GM19397 (cell line): ENCODE data around the gene DNM3.

Experiments used
- ATAC-seq: cut with Tn5 transposase; IDR thresholded peaks from one replicate; pipeline ENCODE4 v1.9.1; 2021; ENCODE audit warnings: mild to moderate bottlenecking, moderate library complexity; ENCODE audit not compliant: unreplicated experiment

The DNM3 gene

DNA sequence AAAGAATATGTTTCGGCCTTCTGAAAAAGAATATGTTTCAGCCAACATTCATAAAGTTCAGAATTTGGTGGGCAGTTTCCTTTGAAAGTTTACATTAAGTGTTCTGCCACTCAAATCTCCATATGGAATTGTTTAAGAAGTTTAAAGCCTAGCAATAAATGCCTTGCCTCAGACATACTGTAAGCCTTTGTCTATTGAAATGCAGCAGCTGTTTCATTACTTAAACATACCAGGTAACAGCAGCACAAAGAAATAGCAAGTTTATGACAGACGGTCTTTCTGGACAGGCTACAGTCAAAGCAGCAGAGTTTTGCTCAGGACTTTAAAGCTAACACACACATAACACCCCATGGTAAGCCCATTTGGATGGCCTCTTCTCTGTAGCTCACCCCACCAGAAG lies 540.6 kb downstream of the DNM3 start:
- ATAC-seq, result no peak

DNA sequence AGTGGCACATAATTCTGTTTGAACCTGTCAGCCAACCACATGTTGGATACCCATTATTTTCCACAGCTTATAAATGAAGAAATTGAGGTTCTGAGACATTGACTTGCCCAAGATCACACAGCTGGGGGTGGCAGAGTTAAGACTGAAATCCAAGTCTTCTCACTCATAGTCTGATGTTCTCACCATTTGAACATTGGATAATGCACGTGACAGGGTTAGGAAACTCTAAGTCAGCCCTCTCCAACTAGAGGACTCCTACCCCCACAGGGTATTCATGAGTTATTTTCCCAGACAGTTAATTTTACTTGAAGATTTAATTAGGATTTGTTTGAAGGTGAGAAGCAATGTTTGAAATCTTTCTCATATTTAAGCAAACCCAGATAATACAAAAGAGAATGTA lies 541.1 kb downstream of the DNM3 start:
- ATAC-seq, result no peak

DNA sequence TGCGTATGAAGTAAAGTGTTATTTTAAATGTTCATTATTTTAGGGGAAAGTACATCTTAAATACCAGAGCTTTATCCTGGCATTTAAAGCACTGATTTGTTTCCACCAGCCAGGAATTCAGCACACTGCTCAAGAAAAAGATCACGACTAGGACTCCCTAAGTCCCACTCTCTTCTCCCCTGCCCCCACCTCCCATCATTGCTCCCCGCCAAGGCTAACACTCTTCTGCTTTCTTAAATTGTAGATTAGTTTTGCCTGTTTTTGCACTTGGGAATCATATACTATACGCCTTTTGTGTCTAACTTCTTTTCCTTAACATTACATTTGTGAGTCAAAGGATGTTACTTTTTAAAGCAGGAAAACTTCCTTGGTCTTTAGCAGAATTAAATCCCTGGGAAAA lies 541.7 kb downstream of the DNM3 start:
- no peak for ATAC-seq

DNA sequence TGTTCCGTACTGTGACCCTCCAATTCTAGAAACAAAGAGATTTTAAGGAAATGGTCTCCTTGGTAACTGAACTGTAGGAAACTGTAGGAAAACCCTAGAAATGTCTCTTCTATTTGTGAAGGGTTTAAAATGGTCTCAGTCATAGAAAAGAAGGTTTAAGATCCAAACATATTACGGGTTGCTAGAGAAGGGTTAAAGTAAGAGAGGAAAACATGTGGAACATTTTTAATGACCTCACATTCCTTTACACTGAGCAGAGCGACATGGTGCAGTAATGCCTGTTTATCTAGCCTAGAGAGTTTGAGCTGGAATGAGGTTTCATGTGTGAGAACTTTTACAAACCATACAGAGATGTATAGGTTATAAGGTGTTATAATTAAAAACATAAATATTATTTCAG lies 542.2 kb downstream of the DNM3 start:
- ATAC-seq, result no peak

DNA sequence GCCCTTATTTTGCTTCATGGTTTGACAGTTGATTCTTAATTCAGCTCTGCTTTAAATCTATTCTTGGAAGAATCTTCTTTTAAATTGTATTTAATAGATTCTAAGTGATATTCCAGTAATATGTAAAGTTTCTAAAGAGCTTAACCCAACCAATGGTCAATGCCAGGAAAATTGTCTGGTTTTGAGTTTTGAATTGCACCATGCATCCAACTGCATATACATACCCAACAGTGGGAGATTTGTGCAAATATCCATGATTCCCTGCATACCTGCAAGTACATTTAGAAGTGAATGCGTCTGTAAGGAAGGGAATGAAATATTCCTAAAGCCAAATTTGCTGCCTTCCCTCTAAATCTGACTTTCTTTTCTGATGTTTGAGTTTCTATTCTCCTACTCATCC lies 543.4 kb downstream of the DNM3 start:
- ATAC-seq, result no peak

DNA sequence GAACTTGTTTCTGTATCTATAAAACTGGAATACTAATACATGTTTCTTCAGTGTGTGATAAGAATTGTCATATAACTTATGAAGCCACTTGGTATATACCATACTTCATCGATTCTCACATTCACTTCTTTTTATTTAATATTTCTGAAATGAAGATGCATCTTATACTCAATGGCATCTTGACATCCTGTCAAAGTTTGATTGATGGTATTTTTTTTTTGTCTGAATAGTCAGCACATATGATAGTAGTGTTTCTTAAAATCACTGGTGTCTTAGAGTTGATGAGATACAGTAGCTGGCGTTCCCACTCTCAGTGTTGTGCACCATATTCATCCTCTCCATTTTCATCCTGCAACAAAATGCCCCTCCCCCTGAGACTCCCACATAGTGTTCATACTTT lies 544.7 kb downstream of the DNM3 start:
- ATAC-seq, result no peak

DNA sequence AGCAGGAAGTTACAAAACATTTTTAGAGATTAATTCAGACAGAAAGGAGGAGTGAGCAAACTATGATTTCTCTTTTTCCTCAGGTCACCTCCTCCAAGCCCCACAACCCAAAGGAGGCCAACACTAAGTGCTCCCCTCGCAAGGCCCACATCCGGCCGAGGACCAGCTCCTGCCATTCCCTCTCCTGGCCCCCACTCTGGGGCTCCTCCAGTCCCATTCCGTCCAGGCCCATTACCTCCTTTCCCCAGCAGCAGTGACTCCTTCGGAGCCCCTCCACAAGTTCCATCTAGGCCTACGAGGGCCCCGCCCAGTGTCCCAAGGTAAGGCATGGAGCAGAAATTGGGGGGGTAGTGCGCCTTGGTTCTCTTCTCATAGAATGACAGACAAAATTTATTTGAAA lies 547.2 kb downstream of the DNM3 start:
- no peak for ATAC-seq

DNA sequence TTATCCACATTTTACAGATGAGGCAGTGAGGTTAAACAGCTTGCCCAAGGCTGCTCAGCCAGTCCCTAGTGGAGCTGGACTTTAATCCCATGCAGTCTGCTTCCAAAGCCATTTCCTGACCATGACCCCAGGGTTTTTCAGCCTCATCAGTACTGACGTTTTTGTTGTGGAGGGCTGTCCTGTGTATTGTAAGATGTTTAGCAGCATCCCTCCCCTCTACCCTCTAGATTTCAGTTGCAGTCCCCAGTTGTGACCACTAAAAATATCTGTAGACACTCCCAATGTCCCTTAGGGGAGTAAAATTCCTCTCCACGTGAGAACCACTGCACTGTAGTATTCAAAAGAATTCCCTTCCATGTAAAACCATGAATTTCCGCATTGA lies 549.0 kb downstream of the DNM3 start:
- peak; percentile 20 for ATAC-seq

DNA sequence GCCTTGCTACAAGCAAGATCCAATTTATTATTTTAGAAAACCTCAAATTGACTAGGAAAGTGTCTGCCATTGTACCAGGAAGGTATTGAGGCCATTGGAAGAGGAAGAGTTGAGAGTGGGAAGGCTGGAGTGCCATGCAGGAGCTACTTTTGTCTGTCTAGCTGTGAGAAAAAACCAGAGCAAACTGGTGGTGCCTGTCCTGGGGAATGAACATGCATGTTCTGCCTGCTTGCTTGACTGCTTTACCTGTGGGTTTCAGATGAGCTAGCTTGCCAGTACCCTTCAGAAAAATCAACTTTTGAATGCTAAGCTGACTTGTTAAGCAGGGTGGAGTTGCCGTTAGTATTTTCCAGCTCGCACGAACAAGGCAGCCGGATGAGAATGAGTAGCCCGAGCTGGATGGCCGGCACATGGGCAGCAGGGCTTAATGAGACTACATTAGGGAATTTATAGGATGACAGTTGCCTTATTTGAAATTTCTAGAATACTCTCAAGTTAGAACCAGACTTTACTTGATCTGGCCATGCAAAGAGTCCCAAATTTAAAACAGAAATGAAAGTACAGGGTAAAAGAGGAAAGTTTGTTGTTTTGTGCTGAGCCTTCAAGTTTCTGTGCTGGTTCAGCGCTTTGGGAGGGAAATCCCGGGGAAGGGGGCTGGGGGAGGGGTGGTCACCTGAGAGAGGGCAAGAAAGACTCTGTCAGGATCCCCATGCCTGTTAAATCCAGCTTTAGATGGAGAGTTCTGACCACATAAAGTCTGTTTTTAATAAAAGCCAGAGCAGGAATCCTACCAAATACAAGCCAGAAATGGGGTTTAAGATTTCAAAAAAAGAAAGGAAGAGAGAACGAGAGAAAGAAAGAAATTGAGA lies 549.6 kb downstream of the DNM3 start:
- peak; percentile 68 for ATAC-seq

DNA sequence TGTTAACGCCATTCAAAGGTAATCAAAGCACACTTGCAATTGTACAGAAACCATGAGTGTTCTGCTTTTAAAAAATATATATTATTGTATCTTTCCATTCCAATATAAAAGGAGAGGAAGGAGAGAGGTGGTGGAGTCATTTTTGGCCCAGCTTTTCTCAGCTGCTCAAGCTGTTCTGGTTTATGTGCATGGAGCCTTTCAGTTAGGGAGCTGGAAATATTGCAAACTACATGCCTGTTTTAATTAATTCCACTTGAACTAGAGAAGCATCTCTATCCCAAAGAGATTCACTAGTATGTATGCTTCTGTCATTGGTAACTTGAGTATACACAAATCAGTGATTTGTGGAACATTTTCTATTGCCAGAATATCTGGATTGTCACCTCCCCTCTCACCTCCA lies 550.7 kb downstream of the DNM3 start:
- no peak for ATAC-seq

DNA sequence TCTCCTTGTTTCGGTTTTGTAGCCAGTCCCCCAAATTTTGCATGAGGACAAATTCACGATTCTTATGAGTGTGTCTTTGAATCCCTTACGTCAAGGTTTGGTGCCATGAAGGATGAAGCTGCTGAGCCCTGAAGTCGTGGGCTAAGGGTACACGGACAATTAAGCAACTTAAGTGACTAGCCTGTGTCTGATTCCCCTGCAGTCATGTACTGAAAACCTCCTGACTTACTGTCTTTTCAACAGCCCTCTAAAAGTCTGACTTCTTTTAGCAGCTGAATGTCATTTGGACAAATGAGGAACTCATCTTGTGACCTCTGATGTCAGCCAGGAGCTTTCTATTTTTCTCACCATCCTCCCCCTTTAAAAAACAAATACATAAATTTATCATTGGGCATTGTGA lies 552.1 kb downstream of the DNM3 start:
- ATAC-seq, result no peak

DNA sequence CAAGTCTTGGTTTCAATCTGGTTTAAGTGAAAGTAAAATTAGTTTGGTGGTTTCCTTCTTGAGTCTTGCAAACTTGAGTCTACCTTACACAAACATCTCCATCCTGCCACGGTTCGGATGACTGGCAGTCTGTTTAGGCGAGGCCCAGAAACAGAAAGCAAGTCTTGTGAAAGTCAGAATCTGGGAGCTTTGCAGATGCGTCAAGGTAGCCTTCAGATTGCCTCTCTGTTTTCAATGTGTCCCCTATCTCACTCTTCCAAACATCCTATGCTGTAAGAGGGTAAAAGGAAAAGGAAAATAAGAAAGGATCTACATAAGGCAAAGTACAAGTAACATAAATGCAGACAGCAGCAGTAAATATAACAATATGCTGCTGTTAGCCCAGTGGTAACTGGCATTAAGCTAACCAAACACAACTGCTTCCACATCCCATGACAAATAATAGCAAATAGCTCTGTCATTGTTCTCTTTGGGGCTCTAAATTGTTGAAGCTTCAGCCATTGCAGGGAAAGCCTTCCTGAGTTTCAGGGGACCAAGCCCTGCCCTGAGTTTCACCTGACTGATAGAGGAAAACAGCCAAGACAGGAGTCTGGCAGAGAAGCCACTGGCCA lies 552.9 kb downstream of the DNM3 start:
- peak; percentile 66 for ATAC-seq

DNA sequence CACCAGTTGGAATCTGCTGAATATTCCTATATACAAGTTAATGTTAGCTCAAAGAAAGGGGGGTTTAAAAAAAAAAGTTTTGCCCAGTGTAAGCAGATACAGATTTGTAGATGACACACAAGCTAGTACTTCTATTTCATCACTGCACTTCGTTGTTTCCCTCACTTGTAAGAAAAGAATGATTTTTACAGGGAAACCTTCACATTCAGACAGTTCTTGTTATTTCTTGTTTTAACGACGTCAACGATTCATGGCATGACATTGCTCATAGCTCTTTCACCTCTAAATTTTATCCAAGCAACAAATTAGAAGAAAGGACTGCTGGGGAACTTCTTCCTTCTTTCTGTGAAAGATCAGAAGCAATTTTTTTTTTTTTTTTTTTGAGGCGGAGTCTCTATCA lies 553.5 kb downstream of the DNM3 start:
- ATAC-seq, result no peak

DNA sequence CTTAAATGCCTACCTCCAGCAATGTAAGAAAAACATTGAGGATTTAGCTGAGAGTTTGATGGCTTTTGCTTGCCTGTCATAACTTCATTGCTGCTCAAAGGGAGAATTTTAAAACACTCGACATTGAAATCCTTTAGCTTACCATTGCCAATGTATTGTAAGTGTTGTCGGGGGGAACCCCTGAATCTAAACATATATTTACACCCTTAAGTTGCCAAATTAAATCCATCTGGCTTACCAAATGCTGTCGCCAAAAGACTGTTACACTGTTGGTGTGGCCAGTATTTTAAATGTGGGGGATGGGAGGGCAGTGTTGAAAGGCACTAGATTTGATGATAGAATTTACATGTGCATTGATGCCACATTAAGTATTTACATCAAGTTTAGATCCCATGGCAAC lies 554.3 kb downstream of the DNM3 start:
- ATAC-seq, result no peak

DNA sequence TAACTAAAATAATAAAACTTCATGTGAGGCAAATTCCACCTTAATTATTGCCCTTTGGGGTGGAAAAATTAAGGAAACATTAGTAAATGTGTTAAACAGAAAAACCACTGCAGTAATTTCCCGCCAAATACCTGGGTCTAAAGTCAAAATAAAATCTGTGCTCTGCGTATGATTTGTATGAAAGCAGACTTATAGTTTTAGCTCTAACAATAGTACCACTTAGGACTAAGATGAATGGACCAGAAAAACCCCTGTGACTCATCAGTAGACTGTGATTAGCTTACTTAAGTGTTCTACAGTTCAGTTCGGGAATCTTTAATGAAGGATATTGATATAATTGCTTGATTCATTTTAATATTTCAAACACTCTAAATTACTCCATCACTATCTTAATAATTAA lies 555.9 kb downstream of the DNM3 start:
- no peak for ATAC-seq

DNA sequence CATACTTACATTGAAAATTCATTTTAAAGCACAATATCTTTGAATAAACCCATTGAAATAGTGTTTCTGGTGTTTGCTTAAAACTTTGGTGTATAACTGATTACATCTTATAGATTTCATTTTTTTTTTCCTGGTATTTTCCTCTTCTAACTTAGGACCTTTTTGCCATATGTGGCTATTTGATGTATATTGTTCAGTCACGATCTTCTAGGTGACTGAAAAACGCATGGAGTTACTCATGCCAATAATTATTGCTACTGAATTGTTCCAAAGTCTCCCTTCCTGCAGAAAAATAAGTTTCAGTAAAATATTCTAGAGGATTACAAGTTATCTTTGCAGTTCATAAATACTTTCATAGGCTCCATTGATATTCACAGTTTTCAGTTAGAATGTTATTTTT lies 556.3 kb downstream of the DNM3 start:
- no peak for ATAC-seq

DNA sequence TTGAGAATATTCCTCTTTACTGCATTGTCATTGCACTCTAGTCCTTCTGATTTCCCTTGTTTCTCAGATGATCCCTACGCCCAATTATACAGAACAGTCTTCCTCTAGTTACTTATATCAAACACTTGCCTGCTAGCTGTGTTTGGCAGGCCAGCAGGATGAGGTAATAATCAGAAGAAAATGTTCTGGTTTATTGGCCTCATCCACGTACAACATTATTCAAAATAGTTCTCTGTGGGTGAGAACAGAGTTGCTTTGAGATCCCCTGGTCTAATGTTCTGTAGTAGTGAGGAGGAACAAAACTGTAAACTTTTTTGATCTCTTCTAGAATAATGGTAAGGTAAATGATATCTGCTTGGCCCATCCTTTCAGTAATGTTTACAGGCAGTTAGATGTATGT lies 556.9 kb downstream of the DNM3 start:
- no peak for ATAC-seq

DNA sequence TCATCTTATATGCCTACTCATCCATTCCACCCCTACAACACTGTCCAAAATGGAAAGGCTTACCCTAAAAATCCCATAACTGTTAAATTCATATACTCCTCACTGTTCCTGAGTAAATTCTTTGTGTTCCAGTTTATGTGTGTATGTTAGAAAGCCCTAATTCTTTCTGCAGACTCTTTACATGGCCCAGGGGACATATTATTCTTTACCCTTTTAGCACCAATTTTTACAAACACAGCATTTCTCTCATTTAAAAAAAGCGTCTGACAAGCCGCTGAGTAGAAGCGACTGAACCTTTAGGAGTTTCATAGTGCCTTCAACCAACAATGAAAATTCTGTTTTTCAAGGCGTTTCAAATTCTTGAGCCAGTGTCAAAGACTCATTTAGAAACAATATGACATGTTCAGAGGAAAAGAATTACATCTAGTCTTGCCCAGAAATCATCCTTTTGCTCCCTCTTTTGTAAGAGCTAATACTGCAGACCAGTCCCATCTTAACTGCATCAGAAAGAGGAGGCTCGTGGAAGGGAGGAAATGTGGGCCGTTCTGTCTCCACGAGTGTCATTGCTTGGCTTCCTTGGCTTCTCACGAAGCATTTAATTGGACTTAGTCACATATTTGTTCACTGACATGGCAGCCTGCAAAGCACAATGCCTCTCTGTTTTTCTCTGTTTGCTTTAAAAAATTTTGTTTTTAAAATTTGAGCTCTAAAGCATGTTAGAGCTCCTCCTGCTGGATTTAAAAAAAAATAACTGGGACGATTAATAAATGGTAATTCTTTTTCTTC lies 557.9 kb downstream of the DNM3 start:
- ATAC-seq, result no peak

DNA sequence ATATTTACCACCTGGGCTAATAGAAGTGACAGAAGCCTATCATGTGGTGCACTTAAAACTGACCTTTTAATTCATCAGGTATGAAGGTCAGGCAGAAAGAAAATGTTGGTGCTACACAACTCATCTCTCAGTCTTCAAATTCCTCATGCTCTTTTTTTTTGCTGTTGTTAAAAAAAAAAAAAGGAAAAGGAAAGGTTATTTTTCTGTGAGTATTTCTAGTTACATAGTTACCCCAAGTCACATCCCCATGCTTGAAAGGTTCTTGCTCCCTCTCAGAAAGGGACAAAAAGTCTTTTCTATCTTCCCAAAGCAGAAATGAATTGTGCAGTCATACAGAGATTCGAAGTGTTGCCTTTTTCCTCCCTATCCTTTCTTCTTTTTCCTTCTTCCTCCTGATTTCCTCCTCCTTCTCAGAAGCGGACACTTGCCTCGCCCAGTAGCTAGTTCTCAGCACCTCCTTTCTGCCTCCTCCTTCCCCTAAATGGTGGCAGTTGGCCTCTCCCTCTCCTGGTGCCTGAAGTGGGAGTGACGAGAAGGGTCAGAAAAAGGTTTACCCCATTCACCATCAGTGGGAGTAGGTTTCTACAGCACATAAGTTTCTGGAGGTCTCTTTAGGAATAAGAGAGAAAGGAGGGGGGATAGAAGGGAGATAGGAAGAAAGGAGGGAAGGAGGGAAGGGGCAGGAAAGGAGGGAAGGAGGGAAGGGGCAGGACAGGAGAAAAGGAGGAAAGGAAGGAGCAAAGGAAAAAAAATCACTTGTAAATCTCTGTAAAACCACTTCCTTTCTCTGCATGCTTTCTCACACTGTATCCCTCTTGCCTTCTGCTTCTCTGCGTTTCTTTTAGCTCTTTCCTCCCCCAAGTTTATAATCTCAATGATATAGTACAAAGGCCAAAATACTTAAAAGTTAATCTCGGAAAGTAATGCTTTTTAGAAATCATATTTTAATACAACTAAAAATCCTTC lies 558.7 kb downstream of the DNM3 start:
- no peak for ATAC-seq

DNA sequence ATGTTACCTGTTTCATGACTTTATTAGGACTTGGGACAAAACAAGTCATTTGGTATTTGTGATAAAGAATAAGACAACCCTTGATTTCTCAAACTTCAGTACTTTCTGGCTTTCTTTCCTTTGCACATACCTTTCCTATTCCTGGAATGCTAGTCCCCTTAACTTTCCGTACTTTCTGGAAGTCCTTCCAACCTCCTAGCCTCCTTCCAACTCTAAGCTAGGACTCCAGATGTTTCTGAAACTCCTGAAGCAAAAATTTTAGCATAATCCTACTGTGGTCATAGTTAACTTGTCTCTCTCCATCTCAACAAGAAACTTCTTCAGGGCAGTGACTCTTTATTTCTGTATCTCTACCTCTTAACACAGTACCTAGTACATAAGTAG lies 559.4 kb downstream of the DNM3 start:
- no peak for ATAC-seq

DNA sequence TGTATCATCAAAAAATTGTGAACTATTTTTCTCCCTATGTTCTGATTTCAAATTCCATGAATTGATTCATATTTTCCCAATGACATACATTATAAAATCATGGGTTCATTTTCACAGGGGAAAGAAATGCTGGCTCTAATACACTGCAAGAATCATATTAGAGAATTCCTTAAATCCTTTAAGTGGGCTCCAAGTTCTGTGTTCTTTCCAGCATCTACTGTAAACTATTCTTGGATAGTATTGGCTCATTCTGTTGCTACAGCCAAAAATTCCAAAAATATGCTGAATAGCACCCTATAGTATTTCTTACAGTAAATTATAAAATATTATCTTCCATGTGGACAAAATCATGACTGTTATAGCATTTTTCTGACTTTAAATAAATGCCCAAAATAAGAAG lies 560.2 kb downstream of the DNM3 start:
- ATAC-seq, result no peak
